Neural progenitor cell (in vitro differentiated cells): ENCODE measurements around the gene TTR. TPM values are rescaled to one million over a fixed set of nuclear protein-coding genes. Genes with fewer than 3 reads are reported as not detected.

Experiments
- DNase-seq: peaks from one replicate; pipeline ENCODE4 v3.0.0-alpha.2; 2016; ENCODE audit warnings: low spot score
- H2AFZ ChIP-seq: fragments of 200-600 bp; sonication (generic); replicated peaks from 2 replicates; pipeline ENCODE4 v1.6.1; 2016; ENCODE audit warnings: antibody characterized with exemption
- H3F3A ChIP-seq: fragments of 200-600 bp; sonication (generic); 2 replicates; pipeline ENCODE4 v1.6.1; 2016; ENCODE audit warnings: antibody characterized with exemption, low read depth
- H3K27ac ChIP-seq: fragments of 200-600 bp; sonication (generic); 2 replicates; pipeline ENCODE4 v1.5.1; 2016; ENCODE audit warnings: mild to moderate bottlenecking
- H3K27me3 ChIP-seq: fragments of 200-600 bp; sonication (generic); 2 replicates; pipeline ENCODE4 v1.6.1; 2016; ENCODE audit warnings: mild to moderate bottlenecking, moderate library complexity
- H3K36me3 ChIP-seq: fragments of 200-600 bp; sonication (generic); 2 replicates; pipeline ENCODE4 v1.5.1; 2016
- H3K4me1 ChIP-seq: fragments of 200-600 bp; sonication (generic); 2 replicates; pipeline ENCODE4 v1.6.1; 2016; ENCODE audit warnings: mixed run types
- H3K4me2 ChIP-seq: fragments of 200-600 bp; sonication (generic); 2 replicates; pipeline ENCODE4 v1.6.1; 2016
- H3K4me3 ChIP-seq: fragments of 200-600 bp; sonication (generic); 2 replicates; pipeline ENCODE4 v1.5.1; 2016
- H3K79me2 ChIP-seq: fragments of 200-600 bp; sonication (generic); 2 replicates; pipeline ENCODE4 v1.6.1; 2016; ENCODE audit warnings: low read depth
- H3K9ac ChIP-seq: fragments of 200-600 bp; sonication (generic); 2 replicates; pipeline ENCODE4 v1.6.1; 2016
- H3K9me3 ChIP-seq: fragments of 200-600 bp; sonication (generic); 2 replicates; pipeline ENCODE4 v1.5.1; 2016; ENCODE audit warnings: low read depth
- H4K20me1 ChIP-seq: fragments of 200-600 bp; sonication (generic); 2 replicates; pipeline ENCODE4 v1.6.1; 2016; ENCODE audit warnings: low read depth
- H3K27ac Mint-ChIP-seq: 3 replicates; pipeline ENCODE4 v1.8.0; 2021; ENCODE audit warnings: mixed read lengths
- H3K27me3 Mint-ChIP-seq: 2 replicates; pipeline ENCODE4 v1.8.0; 2022; ENCODE audit warnings: low read depth, mild to moderate bottlenecking, inconsistent platforms, moderate library complexity, mixed read lengths; ENCODE audit not compliant: insufficient read depth
- H3K36me3 Mint-ChIP-seq: 3 replicates; pipeline ENCODE4 v1.8.0; 2021; ENCODE audit warnings: mixed read lengths
- H3K4me1 Mint-ChIP-seq: 3 replicates; pipeline ENCODE4 v1.8.0; 2021; ENCODE audit warnings: mixed read lengths
- H3K4me3 Mint-ChIP-seq: 3 replicates; pipeline ENCODE4 v1.8.0; 2021; ENCODE audit warnings: mild to moderate bottlenecking, moderate library complexity, mixed read lengths
- H3K9me3 Mint-ChIP-seq: 3 replicates; pipeline ENCODE4 v1.8.0; 2020; ENCODE audit warnings: mixed read lengths
- EZH2 ChIP-seq: fragments of 200-600 bp; sonication (generic); IDR thresholded peaks from 2 replicates; pipeline ENCODE4 v1.6.1; 2017; ENCODE audit warnings: antibody characterized with exemption, mild to moderate bottlenecking, moderate library complexity
- EZH2phosphoT487 ChIP-seq: fragments of 200-600 bp; sonication (generic); IDR thresholded peaks from 2 replicates; pipeline ENCODE4 v1.6.1; 2017; ENCODE audit warnings: antibody characterized with exemption
- total RNA-seq: library from RNA; depleted of rRNA; stranded (reverse); fragments of >200 nt; gene quantifications from 2 replicates; pipeline ENCODE4 v1.2.3, GENCODE V29; 2015; ENCODE audit warnings: low replicate concordance
- TF ChIP-seq, protein P1 (sequence below): fragments of 200-600 bp; sonication (generic); IDR thresholded peaks from 2 replicates; pipeline ENCODE4 v1.5.1; 2017; ENCODE audit warnings: antibody characterized with exemption, mild to moderate bottlenecking

TTR gene
- total RNA-seq, 1 donor from 2014 or later, result 1.8 TPM

DNA sequence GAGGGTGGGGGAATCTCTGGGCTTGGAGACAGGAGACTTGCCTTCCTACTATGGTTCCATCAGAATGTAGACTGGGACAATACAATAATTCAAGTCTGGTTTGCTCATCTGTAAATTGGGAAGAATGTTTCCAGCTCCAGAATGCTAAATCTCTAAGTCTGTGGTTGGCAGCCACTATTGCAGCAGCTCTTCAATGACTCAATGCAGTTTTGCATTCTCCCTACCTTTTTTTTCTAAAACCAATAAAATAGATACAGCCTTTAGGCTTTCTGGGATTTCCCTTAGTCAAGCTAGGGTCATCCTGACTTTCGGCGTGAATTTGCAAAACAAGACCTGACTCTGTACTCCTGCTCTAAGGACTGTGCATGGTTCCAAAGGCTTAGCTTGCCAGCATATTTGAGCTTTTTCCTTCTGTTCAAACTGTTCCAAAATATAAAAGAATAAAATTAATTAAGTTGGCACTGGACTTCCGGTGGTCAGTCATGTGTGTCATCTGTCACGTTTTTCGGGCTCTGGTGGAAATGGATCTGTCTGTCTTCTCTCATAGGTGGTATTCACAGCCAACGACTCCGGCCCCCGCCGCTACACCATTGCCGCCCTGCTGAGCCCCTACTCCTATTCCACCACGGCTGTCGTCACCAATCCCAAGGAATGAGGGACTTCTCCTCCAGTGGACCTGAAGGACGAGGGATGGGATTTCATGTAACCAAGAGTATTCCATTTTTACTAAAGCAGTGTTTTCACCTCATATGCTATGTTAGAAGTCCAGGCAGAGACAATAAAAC lies 6.5 kb downstream of the TTR start:
- H3K4me2 ChIP-seq, result no peak overlapping the region
- no peak overlapping the region for H3K4me3 ChIP-seq
- H3K4me1 ChIP-seq, result no peaks in the 10 kb centered on the region
- no peaks in the 10 kb centered on the region for H3K79me2 ChIP-seq
- no peaks in the 10 kb centered on the region for H3K36me3 Mint-ChIP-seq
- H3K27ac ChIP-seq, result no peak overlapping the region
- H3K27me3 ChIP-seq, result no peaks in the 10 kb centered on the region
- no peaks in the 10 kb centered on the region for H3K36me3 ChIP-seq
- no peaks in the 10 kb centered on the region for H3K9me3 ChIP-seq
- peaks cover 4% of the 10 kb centered on the region for H3K9me3 Mint-ChIP-seq
- H3K4me3 Mint-ChIP-seq, result no peak overlapping the region
- no peak overlapping the region for H2AFZ ChIP-seq
- no peak overlapping the region for H3K9ac ChIP-seq
- no peak for TF ChIP-seq EZH2phosphoT487
- TF ChIP-seq EZH2, result no peak
- TF ChIP-seq, protein P1, sequence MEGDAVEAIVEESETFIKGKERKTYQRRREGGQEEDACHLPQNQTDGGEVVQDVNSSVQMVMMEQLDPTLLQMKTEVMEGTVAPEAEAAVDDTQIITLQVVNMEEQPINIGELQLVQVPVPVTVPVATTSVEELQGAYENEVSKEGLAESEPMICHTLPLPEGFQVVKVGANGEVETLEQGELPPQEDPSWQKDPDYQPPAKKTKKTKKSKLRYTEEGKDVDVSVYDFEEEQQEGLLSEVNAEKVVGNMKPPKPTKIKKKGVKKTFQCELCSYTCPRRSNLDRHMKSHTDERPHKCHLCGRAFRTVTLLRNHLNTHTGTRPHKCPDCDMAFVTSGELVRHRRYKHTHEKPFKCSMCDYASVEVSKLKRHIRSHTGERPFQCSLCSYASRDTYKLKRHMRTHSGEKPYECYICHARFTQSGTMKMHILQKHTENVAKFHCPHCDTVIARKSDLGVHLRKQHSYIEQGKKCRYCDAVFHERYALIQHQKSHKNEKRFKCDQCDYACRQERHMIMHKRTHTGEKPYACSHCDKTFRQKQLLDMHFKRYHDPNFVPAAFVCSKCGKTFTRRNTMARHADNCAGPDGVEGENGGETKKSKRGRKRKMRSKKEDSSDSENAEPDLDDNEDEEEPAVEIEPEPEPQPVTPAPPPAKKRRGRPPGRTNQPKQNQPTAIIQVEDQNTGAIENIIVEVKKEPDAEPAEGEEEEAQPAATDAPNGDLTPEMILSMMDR, result no peak
- DNase-seq, result no peak
- H3K27me3 Mint-ChIP-seq, result peaks cover 6% of the 10 kb centered on the region
- no peaks in the 10 kb centered on the region for H3F3A ChIP-seq
- H3K27ac Mint-ChIP-seq, result no peak overlapping the region
- H4K20me1 ChIP-seq, result no peaks in the 10 kb centered on the region
- H3K4me1 Mint-ChIP-seq, result peaks cover 15% of the 10 kb centered on the region

DNA sequence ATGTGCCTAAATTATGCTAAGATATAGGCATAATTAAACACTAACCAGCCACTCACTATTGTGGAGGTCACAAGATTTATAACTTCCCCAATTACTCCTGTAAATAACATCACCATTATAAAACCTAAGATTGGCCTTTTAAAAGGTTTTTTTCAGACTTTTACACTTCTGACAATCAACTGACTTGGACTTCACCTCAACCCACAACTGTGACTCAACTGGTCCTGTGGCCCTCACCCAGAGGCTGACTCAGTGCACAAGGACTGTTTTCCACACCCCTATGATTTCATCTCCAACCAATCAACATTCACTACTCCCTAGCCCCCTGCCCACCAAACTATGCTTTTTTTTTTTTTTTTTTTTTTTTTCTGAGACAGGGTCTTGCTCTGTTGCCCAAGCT lies 11.6 kb downstream of the TTR start:
- Mint-ChIP-seq H3K4me1 (no peaks in the 10 kb centered on the region), H3K27ac (no peak overlapping the region), H3K27me3 (no peaks in the 10 kb centered on the region), H3K9me3 (no peaks in the 10 kb centered on the region), H3K4me3 (no peak overlapping the region), H3K36me3 (no peaks in the 10 kb centered on the region)
- Histone ChIP-seq H3K27me3 (no peaks in the 10 kb centered on the region), H4K20me1 (no peaks in the 10 kb centered on the region), H3F3A (no peaks in the 10 kb centered on the region), H3K9ac (no peak overlapping the region), H2AFZ (no peak overlapping the region), H3K4me3 (no peak overlapping the region), H3K27ac (no peak overlapping the region), H3K9me3 (no peaks in the 10 kb centered on the region), H3K79me2 (no peaks in the 10 kb centered on the region), H3K4me1 (no peaks in the 10 kb centered on the region), H3K36me3 (no peaks in the 10 kb centered on the region), H3K4me2 (no peak overlapping the region)
- no peak for DNase-seq
- TF ChIP-seq, protein P1, result no peak
- no peak for TF ChIP-seq EZH2
- TF ChIP-seq EZH2phosphoT487, result no peak

DNA sequence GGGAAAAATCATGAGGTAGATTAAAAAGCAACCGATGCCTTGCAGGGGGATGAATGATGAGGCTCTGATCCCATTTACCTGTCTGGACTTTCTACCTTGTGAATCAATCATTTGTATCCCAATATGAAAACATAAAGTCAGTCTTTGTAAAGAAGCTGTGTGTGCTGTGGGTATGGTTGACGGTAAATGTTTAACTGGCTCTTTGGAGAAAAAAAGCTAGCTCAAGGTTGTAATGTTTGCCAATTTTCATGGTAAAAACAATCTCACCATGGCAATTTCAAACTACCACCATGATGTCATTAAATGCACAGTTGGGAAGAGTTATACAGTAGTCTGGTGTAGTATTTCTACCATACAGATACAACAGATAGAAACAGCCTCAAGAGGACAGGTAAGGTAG lies 14.6 kb downstream of the TTR start:
- Histone ChIP-seq H4K20me1 (no peaks in the 10 kb centered on the region), H3K27ac (no peak overlapping the region), H3K9me3 (no peaks in the 10 kb centered on the region), H3K4me1 (peaks cover 5% of the 10 kb centered on the region), H3K9ac (no peak overlapping the region), H3K4me2 (no peak overlapping the region), H3K36me3 (no peaks in the 10 kb centered on the region), H3K27me3 (no peaks in the 10 kb centered on the region), H3K79me2 (no peaks in the 10 kb centered on the region), H3F3A (peaks cover 4% of the 10 kb centered on the region), H3K4me3 (no peak overlapping the region), H2AFZ (no peak overlapping the region)
- no peak for DNase-seq
- H3K4me3 Mint-ChIP-seq, result no peak overlapping the region
- H3K36me3 Mint-ChIP-seq, result no peaks in the 10 kb centered on the region
- TF ChIP-seq EZH2phosphoT487 (no peak), EZH2 (no peak)
- TF ChIP-seq, protein P1, result no peak
- no peaks in the 10 kb centered on the region for H3K27me3 Mint-ChIP-seq
- no peaks in the 10 kb centered on the region for H3K9me3 Mint-ChIP-seq
- H3K4me1 Mint-ChIP-seq, result peaks cover 7% of the 10 kb centered on the region
- no peak overlapping the region for H3K27ac Mint-ChIP-seq
